NT2/D1 (cell line): ENCODE data around the gene NIT2.

Source experiments
- SUZ12 ChIP-seq: IDR thresholded peaks from 2 replicates; pipeline ENCODE4 v1.6.1; 2011; ENCODE audit not compliant: insufficient read length, insufficient read depth; ENCODE audit errors: extremely low read depth
- YY1 ChIP-seq: IDR thresholded peaks from 2 replicates; pipeline ENCODE4 v1.6.1; 2011; ENCODE audit not compliant: insufficient read length, insufficient read depth

DNA sequence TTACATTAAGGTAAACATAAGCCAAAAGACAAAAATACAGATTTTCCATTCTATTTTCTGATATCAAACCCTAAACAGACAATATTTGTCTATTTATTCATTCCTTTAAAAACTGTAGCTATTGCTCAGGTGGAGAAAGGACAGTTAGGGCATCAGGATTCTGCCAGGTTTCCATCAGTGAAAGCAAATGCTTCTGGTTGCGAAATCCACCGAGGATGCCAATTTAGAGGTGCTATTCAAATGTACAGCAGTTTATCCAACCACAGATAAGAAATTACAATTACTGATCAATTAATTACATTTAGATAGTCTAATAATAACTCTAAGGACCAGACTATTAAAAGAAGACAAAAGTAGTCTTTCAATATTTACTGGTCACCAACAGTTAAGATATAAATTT is 62.4 kb downstream of the NIT2 start:
- TF ChIP-seq YY1 (no peak), SUZ12 (no peak)
